ELF-1 (cell line): Measurements from ENCODE around the gene AP1S3.

Experiments
- DNase-seq: peaks from one replicate; pipeline ENCODE4 v3.0.0-alpha.2; 2016; ENCODE audit warnings: low read depth, low spot score

The AP1S3 gene

DNA sequence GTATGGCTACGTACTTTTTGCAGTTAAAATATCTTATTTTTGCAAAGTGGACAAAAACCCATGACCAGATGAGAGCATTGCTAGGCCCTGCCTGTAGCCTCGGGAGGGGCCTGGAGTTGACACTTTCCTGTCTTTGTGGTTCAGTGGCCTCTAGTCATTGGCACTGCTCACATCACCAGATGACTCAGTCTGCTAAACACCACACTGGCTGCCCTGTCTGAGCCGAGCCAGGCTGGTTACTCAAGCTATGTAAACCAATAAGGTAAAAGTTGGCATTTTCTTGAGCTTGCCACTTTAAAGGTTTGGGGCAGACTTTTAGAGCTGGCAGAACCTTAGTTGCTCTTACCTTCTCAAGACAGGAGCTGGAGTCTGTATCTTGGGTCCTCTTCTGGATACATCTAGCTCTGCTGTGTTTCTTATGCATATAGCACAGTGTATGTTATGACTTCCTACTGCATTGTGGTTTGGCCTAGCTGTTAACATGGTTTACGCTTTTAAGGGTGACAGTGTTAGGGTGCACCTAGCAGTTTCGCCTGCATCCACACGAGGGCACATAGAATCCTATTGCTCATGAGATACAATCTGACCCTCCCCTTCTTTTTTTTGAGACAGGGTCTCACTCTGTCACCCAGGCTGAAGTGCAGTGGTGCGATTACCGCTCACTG is 76.4 kb downstream of the AP1S3 start:
- DNase-seq = no peak

GRCh38 chr2:223759569-223760430 is 77.6 kb downstream of the AP1S3 start:
- no peak for DNase-seq

- no peak for DNase-seq
These were observed 79.1 kb downstream of the AP1S3 start for GRCh38 chr2:223758131-223758840.

DNA sequence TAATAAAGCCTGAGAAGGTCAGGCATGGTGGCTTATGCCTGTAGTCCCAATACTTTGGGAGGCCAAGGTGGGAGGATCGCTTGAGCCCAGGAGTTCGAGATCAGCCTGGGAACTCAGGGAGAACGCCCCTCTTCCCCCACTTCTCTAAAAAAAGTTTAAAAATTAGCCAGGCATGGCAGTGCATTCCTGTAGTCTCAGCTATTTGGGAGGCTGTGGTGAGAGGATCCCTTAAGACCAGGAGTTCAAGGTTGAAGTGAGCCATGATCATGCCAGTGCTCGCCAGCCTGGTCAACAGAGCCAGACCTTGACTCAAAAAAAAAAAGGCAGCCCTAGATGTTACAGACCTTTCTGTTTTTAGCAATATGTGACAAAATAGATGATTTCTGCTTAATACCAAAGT is 83.4 kb downstream of the AP1S3 start:
- DNase-seq = no peak

DNA sequence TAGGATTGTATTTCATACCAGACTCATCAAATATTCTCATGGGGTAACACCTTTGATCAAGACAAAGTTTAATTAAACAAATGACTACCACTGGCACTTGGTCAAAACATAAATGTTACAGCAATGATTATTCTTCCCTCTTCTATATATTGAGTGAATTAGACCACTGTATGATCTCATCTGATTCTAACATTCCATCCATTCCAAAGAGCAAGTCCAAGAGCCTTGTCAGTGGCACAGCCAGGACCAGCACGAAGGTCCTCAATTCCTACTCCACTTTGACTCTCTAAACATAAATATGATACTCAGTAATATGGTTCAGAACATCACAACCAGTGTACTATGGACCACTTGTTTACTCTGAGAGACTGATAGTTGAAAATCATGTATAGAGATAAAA is 86.4 kb downstream of the AP1S3 start:
- no peak for DNase-seq

DNA sequence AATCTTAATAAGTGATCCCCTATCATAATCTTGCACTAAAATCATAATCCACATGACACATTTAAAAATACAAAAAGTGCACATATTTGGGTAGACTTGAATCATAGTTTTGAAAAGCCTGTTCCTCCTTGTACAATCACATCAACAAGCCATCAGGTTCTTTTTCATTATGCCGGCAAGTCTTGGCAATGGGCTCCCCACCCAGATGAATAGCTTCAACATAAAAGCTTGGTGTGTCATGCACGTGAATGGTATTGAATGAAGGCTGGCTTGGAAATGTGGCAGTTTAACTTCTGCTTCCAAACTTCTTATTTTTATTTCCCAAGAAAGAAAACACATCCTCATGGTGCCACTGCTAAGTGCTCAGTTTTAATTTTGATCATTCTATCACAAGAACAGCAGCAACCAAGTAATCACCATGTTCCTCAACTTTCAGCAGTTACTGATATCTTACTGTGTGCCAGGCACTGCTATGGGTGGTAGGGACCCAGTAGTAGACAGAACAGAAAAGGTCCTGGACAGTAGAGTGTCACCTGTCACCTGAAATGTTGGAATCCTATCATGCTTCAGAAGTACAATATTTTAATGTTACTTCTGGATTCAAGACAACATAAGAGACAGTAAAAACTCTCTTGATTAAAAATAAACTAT is 89.9 kb downstream of the AP1S3 start:
- DNase-seq = no peak

DNA sequence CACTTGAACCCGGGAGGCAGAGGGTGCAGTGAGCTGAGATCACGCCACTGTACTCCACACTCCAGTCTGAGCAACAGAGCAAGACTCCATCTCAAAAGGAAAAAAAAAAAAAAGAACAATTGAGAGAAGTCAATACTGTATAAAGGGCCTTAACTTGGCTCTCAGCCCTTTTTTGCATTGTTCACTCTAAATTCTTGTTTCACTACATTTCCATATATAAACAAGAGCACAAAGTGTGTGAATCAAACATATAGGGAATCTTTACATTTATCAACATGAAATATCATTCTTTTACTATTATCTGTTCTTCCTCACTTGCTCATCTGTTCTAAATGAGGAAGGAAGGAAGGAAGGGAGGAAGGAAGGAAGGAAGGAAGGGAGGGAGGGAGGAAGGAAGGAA is 90.8 kb downstream of the AP1S3 start:
- DNase-seq = no peak

DNA sequence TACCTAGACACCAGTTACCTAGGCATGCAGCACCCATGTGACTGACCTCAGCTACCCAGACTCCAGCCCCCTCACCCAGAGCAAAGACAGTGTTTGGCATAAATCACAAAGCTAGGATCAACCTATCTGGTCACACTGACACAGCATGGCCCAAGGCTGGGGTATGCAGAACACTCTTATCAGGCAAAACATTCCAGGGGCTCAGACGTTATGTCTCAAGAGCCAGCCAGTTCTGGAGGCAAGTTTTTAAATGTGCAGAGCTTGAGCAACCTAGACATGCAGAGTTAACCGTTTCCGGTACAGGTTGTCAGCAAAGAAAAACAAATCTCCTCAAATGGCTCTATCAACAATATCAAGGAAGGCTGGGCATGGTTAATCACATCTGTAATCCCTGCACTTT is 92.8 kb downstream of the AP1S3 start:
- DNase-seq = peak; percentile 77

DNA sequence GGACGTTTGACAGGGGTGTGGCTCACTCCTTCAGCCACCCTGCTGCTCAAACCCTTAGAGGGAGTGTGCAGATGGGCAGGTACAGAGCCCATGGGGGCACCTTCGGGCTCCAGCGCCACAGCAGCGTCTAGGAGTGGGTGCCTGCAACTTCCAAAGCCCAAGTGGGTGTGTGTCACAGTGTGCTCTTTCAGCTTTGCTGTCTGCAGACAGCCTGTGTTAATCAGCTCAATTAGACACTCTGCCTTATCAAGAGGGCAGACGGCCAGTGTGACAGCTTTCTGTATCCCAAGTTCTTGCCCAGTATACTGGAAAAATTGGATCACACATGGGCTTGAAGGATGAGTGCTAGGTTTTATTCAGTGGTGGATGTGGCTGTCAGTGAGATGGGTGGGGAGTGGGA is 96.7 kb downstream of the AP1S3 start:
- DNase-seq = no peak

- DNase-seq = no peak
These were observed 100.2 kb downstream of the AP1S3 start for GRCh38 chr2:223737207-223737606.

GRCh38 chr2:223736488-223736887 is 100.9 kb downstream of the AP1S3 start:
- no peak for DNase-seq

DNA sequence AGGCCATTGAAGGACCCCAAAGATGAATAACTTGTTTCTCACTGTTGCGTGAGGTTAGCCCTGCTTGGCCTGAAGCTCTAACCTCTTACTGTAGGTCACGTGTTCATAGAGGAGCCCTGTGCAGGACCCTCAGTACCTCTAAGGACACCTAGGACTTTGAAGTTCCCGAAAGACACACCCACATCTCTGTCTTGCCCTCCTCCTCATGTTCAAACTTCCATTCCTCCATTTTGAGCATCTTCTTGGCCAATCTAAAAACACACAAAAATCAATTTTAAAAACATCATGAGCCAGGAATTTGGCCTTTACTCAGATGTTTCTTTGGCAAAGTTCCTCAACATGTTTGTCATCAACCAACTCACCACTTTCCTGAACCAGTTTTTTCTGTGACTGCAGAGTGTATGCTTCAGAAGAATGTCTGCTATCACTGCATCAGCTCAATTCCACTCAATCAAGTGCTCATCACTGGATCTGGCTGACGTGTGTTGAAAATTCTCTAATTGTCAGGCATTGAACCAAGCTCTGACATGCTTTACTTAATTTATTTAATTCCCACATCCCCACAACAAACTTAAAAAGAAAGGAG is 101.6 kb downstream of the AP1S3 start:
- no peak for DNase-seq

DNA sequence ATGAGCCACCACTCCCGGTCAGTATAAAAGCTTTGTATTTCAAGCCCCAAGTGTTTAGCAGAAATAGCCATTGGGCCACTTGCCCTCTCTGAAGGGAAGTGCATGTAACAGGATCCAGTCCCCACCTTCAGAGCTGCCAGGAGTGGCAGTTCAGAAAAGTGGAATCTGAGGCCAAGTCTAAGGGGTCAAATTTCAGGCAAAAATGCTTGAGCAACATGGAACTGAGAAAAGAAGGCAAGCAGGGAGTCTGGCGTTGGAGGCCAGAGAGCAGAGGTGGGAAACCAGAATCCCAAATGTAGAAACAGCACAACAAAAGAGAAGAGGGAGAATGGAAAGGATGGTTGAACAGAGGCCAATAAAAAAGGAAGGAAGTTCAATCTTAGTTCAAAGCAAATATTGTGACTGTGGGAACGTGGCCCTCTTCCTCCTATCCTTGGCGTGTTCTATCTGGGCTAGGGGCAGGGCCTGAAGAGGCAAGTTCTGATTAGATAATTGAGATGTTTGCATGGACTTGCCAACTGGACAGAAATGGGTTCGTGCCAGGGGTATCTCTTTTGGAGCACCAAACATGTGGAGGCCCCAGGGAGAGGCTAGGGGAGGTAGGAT is 102.2 kb downstream of the AP1S3 start:
- DNase-seq = no peak

DNA sequence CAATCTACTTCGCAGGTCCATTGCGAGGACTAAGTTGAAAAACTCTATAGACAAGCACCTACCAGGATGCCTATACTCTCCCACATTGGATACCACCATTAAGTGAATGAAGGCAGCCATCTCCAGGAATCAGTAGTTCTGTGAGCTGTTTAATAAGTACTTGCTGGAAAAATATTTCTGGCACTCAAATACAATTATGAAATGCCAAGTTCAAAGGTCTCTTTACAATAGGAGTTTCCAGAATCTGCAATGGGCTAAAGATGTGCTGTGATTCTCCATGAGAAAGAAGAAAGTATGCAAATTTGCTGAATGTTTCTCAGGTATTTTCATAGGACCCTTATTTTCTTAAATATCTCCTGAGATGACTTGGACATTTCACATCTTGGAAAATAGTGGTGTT is 103.0 kb downstream of the AP1S3 start:
- DNase-seq = no peak

GRCh38 chr2:223732346-223732745 is 105.0 kb downstream of the AP1S3 start:
- DNase-seq = no peak

DNA sequence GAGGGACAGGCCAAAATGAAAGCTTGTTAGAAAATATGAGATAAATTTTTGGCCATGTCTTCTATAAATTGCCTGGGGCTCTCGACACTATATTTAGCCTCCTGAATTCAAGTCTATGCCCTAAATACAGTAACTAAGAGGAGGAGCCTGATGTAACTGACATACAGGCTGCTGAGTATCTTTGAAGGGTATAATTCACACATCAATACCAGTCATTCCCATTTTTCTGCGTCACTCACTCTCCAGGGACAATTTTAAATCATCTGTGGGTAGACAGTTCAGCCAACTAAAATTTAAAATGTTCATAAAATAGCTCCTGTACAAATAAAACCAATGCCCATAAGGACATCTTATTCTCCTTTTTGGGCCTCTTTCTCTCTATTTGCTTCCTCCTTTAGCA is 105.9 kb downstream of the AP1S3 start:
- no peak for DNase-seq

GRCh38 chr2:223729781-223730180 is 107.6 kb downstream of the AP1S3 start:
- no peak for DNase-seq

- peak; percentile 27 for DNase-seq
These were observed 109.8 kb downstream of the AP1S3 start for GRCh38 chr2:223727562-223727961.

- DNase-seq = no peak
These were observed 111.1 kb downstream of the AP1S3 start for GRCh38 chr2:223725986-223726970.

- peak; percentile 91 for DNase-seq
These were observed 111.9 kb downstream of the AP1S3 start for GRCh38 chr2:223725494-223725893.
